ENCODE results near the gene TNPO3.
"Not testable (repeated sequence)": the region's sequence is repeated elsewhere in the genome, so short reads cannot be mapped to it uniquely, and the experiment has no call there.

Gene TNPO3

DNA sequence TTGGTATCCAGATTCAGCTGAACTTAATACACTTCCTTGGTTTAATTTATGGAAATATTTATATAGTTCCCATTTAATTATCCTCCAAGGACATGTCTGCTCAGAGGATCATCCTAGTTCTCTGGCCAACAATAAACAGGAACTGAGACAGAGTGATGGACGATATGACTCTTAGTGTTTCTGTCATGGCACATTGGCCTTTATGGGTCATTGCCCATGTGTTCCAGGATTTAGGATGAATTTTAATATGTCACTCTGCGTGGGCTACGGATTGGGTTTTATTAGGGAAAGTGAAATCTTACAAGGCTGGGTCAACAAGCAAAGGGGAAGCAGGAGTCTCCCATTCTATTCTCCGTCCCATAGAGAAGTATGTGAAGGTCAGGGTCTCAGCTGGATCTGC, 18.8 kb upstream of the TNPO3 start:
- H3K4me3 ChIP-seq (ENCODE audit: low read depth, low read length), result no peak overlapping the region
- TF ChIP-seq, protein P1, sequence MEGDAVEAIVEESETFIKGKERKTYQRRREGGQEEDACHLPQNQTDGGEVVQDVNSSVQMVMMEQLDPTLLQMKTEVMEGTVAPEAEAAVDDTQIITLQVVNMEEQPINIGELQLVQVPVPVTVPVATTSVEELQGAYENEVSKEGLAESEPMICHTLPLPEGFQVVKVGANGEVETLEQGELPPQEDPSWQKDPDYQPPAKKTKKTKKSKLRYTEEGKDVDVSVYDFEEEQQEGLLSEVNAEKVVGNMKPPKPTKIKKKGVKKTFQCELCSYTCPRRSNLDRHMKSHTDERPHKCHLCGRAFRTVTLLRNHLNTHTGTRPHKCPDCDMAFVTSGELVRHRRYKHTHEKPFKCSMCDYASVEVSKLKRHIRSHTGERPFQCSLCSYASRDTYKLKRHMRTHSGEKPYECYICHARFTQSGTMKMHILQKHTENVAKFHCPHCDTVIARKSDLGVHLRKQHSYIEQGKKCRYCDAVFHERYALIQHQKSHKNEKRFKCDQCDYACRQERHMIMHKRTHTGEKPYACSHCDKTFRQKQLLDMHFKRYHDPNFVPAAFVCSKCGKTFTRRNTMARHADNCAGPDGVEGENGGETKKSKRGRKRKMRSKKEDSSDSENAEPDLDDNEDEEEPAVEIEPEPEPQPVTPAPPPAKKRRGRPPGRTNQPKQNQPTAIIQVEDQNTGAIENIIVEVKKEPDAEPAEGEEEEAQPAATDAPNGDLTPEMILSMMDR (IDR thresholded peaks at IDR 0.05; ENCODE audit: low read depth, low read length, missing control alignments), result no peak

DNA sequence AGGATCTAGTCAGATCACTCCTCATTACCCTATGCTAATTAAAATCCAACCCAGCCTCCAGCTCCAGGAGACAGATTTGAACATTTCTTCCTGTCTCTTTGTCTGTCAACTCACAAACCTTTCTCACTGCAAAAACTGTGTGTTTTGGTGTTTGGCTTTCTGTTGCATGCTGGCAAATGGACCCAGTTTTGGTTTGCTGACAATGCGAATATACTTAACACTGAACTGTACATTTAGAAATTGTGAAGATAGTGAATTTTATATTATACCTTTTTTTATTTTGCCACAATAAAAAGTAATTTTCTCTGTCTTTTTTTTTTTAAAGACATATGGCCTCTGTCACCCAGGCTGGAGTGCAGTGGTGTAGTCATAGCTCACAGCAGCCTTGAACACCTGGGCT, 18.3 kb upstream of the TNPO3 start:
- in situ Hi-C loops (cut with HindIII; ENCODE audit: low sequenced_read_pairs), result no loop called here
- H3K4me3 ChIP-seq (ENCODE audit: low read depth, low read length), result no peak overlapping the region
- TF ChIP-seq, protein P1 (IDR thresholded peaks at IDR 0.05; ENCODE audit: low read depth, low read length, missing control alignments), result no peak
- DNase-seq (ENCODE audit: low read depth), result no peak

More for the DNA sequence above, 18.8 kb upstream of the TNPO3 start:
- DNase-seq (ENCODE audit: low read depth), result no peak
- in situ Hi-C loops (cut with HindIII; ENCODE audit: low sequenced_read_pairs), result no loop called here

DNA sequence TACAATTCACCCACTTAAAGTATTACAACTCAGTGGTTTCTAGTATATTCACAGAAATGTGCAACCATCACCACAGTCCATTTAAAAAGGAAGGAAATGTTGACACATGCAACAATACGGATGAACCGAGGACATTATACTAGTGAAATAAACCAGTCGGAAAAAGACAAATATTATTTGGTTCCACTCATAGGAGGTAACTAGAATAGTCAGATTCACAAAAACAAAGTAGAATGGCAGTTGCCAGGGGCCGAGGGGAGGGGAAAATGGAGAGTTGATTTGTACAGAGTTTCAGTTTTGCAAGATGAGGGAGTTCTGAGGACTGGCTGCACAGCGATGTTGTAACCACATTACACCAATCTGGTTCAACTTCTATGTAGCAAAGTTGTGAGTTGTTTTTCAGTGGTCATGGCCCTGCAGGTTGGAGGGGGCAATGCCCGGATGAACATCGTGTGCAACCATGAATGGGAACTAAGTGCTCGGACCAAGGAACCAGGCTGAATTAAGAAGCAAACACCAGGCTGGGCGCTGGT, 17.6 kb upstream of the TNPO3 start:
- TF ChIP-seq, protein P1 (IDR thresholded peaks at IDR 0.05; ENCODE audit: low read depth, low read length, missing control alignments), result no peak
- no peak overlapping the region for H3K4me3 ChIP-seq (ENCODE audit: low read depth, low read length)
- in situ Hi-C loops (cut with HindIII; ENCODE audit: low sequenced_read_pairs), result no loop called here
- no peak for DNase-seq (ENCODE audit: low read depth)

DNA sequence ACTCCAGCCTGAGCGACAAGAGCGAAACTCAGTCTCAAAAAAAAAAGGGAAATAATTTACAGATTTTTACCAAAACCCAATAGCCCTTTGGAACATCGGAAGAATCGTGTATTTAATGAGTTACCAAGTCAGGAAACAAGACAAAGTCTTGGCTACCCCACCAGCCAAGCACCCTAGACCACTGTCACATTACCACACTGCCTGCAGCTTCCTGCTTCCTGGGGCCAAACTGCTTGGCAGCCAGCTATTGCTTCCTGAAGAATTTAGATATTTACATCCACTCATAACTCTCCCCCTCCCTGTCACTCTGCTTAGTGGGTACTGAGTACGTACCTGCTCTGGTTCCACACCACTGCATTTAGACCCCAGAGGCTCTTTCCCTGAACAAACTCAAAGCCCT, 14.1 kb upstream of the TNPO3 start:
- in situ Hi-C loops (cut with HindIII; ENCODE audit: low sequenced_read_pairs), result no loop called here
- TF ChIP-seq, protein P1 (IDR thresholded peaks at IDR 0.05; ENCODE audit: low read depth, low read length, missing control alignments), result no peak
- no peak overlapping the region for H3K4me3 ChIP-seq (ENCODE audit: low read depth, low read length)
- no peak for DNase-seq (ENCODE audit: low read depth)

DNA sequence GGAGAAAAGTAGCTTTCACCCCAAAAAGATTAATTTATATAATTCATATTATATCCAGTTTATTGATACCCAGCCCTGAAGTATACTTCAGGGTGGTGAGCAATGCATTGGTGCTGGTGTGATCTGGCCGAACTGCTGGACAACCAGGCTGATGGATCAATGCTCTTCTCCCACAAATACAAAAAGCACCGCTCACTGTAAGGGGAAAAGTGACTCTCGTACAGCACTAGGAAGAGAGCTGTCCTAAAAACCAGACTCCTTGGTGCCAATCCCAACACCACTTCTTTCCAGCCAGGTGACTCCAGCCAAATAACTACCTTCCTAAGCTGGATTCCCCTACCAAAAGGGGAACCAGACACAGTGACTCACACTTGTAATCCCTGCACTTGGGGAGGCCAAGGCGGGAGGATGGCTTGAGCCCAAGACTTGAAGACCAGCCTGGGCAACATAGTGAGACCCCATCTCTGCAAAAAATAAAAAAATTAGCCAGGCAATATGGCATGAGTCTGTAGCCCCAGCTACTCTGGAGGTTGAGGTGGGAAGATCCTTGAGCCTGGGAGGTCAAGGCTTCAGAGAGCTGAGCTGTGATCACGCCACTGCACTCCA, 13.1 kb upstream of the TNPO3 start:
- TF ChIP-seq, protein P1 (IDR thresholded peaks at IDR 0.05; ENCODE audit: low read depth, low read length, missing control alignments), result no peak
- in situ Hi-C loops (cut with HindIII; ENCODE audit: low sequenced_read_pairs), result no loop called here
- H3K4me3 ChIP-seq (ENCODE audit: low read depth, low read length), result no peak overlapping the region
- no peak for DNase-seq (ENCODE audit: low read depth)

DNA sequence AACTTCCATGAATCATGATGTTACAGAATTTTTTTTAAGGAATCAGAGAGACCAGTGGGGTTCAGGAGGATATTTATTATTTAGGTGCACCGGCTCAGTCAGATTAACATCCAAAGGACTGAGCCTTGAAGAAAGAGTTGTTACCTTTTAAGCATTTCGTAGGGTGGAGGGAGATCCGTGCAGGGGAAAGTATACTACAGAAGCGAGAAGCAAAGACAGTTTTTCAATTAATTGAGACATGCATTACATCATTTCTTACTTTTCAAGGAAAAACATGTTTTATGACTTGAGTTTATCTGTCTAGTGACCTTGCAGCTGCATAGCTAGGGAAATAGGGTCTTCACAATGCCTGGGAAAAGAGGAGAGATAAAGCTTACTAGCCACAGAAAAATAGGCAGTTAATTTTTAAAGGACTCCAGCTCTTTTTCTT, 12.2 kb upstream of the TNPO3 start:
- in situ Hi-C loops (cut with HindIII; ENCODE audit: low sequenced_read_pairs); H3K4me3 ChIP-seq (ENCODE audit: low read depth, low read length); DNase-seq (ENCODE audit: low read depth): not testable (repeated sequence)

DNA sequence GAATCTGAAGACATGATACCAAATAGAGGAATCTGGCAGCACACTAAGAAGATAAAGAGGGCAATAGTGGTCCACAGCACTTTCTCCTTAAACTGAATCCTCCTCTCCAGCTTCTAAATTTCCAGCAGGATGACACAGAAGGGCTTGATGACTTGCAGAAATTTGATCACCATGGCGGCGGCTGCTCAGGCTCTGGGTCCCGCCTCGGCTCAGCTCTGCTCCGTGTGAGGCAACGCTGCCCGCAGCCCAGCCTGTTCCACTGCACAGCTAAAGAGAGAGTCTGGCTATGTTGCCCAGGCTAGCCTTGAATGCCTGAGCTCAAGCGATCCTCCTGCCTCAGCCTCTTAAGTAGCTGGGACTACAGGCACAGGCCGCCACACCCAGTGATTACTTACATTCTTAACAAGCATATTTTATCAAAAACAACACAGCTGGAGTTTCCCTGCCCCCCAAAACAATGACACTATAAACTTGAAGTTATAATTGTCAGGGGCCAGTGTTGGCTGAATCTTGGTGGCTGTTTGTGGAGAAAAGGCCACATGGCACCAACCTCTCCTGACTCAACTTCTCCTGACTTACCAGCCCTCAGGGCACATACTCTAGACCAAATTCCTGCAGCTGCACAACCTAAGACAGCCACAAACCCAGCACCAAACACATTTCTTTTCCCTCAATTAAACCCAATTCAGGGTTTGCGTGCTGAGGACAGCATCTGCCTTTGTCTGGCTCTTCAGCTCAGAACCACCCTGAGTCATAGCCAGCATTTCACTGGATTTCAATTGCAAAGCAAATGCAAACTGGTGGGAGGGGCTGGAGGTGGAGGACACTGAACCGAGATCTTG, 11.6 kb upstream of the TNPO3 start:
- TF ChIP-seq, protein P1 (IDR thresholded peaks at IDR 0.05; ENCODE audit: low read depth, low read length, missing control alignments), result no peak
- no peak for DNase-seq (ENCODE audit: low read depth)
- H3K4me3 ChIP-seq (ENCODE audit: low read depth, low read length), result no peak overlapping the region
- in situ Hi-C loops (cut with HindIII; ENCODE audit: low sequenced_read_pairs), result no loop called here

All from astrocyte of the cerebellum (primary cell).